Astrocyte of the spinal cord (primary cell): Measurements from ENCODE around the gene TUBA8.
"Not testable (repeated sequence)": the region's sequence is repeated elsewhere in the genome, so short reads cannot be mapped to it uniquely, and the experiment has no call there.

ENCODE experiments used
- DNase-seq: peaks from one replicate; pipeline ENCODE4 v3.0.0; 2011; ENCODE audit warnings: low read depth, low spot score
- H3K4me3 ChIP-seq: 2 replicates; pipeline ENCODE4 v1.5.1; 2011; ENCODE audit warnings: low read depth, mild to moderate bottlenecking, low read length, moderate library complexity
- CTCF ChIP-seq: IDR thresholded peaks from 2 replicates; pipeline ENCODE4 v1.5.1; 2012; ENCODE audit warnings: low read depth, mild to moderate bottlenecking, low read length, inconsistent platforms
- in situ Hi-C: cut with HindIII; loops from 2 replicates; pipeline ENCODE4 v1.10.0; 2017; ENCODE audit warnings: low sequenced_read_pairs

Gene TUBA8

GRCh38 chr22:18067121-18067520 is 43.5 kb upstream of the TUBA8 start:
- in situ Hi-C loops, result no loop called here
- no peak overlapping the region for H3K4me3 ChIP-seq
- TF ChIP-seq CTCF, result no peak
- no peak for DNase-seq

GRCh38 chr22:18067548-18068341 is 42.9 kb upstream of the TUBA8 start:
- in situ Hi-C loops, result no loop called here
- H3K4me3 ChIP-seq, result no peak overlapping the region
- TF ChIP-seq CTCF, result no peak
- no peak for DNase-seq

GRCh38 chr22:18068381-18068988 is 42.1 kb upstream of the TUBA8 start:
- no peak for DNase-seq
- TF ChIP-seq CTCF, result no peak
- in situ Hi-C loops, result no loop called here
- H3K4me3 ChIP-seq, result no peak overlapping the region

- no peak for TF ChIP-seq CTCF
- in situ Hi-C loops, result no loop called here
- no peak for DNase-seq
- no peak overlapping the region for H3K4me3 ChIP-seq
These were observed 41.6 kb upstream of the TUBA8 start for GRCh38 chr22:18069041-18069440.

- no peak for DNase-seq
- no peak for TF ChIP-seq CTCF
- H3K4me3 ChIP-seq, result no peak overlapping the region
- in situ Hi-C loops, result no loop called here
These were observed 40.6 kb upstream of the TUBA8 start for GRCh38 chr22:18070041-18070440.

GRCh38 chr22:18070556-18071306 is 39.9 kb upstream of the TUBA8 start:
- in situ Hi-C loops, result no loop called here
- no peak overlapping the region for H3K4me3 ChIP-seq
- peak; percentile 27 for TF ChIP-seq CTCF
- no peak for DNase-seq

GRCh38 chr22:18071307-18071967 is 39.2 kb upstream of the TUBA8 start:
- H3K4me3 ChIP-seq, in situ Hi-C loops, DNase-seq: not testable (repeated sequence)
